Activated effector memory CD4-positive, alpha-beta T cell treated with anti-CD3 and anti-CD28 coated beads, Interleukin-2, amount 50 U/mL, for 16 hours (primary cell): ENCODE measurements around the gene ZFP42.
"Not testable (repeated sequence)": the region's sequence is repeated elsewhere in the genome, so short reads cannot be mapped to it uniquely, and the experiment has no call there.

Experiments
- DNase-seq: peaks from one replicate; pipeline ENCODE4 v3.0.0-alpha.2; 2020

The ZFP42 gene

GRCh38 chr4:187995322-187996207, at the start of gene ZFP42:
Gene ZFP42, plus strand, starts transcription at chr4:187995771. Its CDS starts 7,037 bp downstream, at chr4:188002808.
- no peak for DNase-seq

- DNase-seq: no peak
Observed at GRCh38 chr4:187961171-187961570, 34.4 kb upstream of the ZFP42 start.

- DNase-seq: no peak
Observed at GRCh38 chr4:187961961-187962360, 33.6 kb upstream of the ZFP42 start.

GRCh38 chr4:187962926-187963325, 32.6 kb upstream of the ZFP42 start:
- no peak for DNase-seq

- no peak for DNase-seq
Observed at GRCh38 chr4:187965726-187966125, 29.8 kb upstream of the ZFP42 start.

- no peak for DNase-seq
Observed at GRCh38 chr4:187972135-187972534, 23.4 kb upstream of the ZFP42 start.

GRCh38 chr4:187983746-187984145, 11.8 kb upstream of the ZFP42 start:
- no peak for DNase-seq

- no peak for DNase-seq
Observed at GRCh38 chr4:187992971-187993370, 2.6 kb upstream of the ZFP42 start.

- DNase-seq: no peak
Observed at GRCh38 chr4:187993827-187994226, 1.7 kb upstream of the ZFP42 start.

GRCh38 chr4:187996502-187997177, 1.1 kb downstream of the ZFP42 start:
- DNase-seq: no peak

- DNase-seq: not testable (repeated sequence)
Observed at GRCh38 chr4:187997991-187998390, 2.4 kb downstream of the ZFP42 start.

- DNase-seq: no peak
Observed at GRCh38 chr4:187999406-187999932, 3.9 kb downstream of the ZFP42 start.

- DNase-seq: no peak
Observed at GRCh38 chr4:188002323-188002722, 6.8 kb downstream of the ZFP42 start.

- DNase-seq: no peak
Observed at GRCh38 chr4:188002751-188003150, 7.2 kb downstream of the ZFP42 start.

GRCh38 chr4:188005561-188005960, 10.0 kb downstream of the ZFP42 start:
- no peak for DNase-seq

- no peak for DNase-seq
Observed at GRCh38 chr4:188006285-188006848, 10.8 kb downstream of the ZFP42 start.

- no peak for DNase-seq
Observed at GRCh38 chr4:188008377-188008776, 12.8 kb downstream of the ZFP42 start.

- no peak for DNase-seq
Observed at GRCh38 chr4:188012426-188012945, 16.9 kb downstream of the ZFP42 start.

GRCh38 chr4:188015025-188015940, 19.7 kb downstream of the ZFP42 start:
- DNase-seq: no peak

- no peak for DNase-seq
Observed at GRCh38 chr4:188016754-188017153, 21.2 kb downstream of the ZFP42 start.

GRCh38 chr4:188018262-188018661, 22.7 kb downstream of the ZFP42 start:
- no peak for DNase-seq

GRCh38 chr4:188021548-188022249, 26.1 kb downstream of the ZFP42 start:
- DNase-seq: no peak
